ENCODE results near the gene TCF7L2.

TCF7L2 gene

DNA sequence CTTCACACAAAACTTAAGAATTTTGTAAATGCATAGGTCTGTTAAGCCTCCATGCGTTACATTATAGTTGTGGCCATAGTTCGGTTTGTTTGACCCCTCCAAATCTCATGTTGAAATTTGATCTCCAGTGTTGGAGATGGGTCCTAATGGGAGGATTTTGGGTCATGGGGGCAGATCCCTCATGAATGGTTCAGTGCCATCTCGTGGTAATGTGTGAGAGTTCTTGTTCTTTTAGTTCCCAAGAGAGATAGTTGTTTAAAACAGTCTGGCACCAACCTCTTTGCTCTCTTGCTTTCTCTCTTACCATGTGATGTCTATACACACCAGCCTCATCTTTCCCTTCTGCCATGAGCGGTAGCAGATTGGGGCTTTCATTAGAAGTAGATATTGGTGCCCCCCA is 264.3 kb downstream of the TCF7L2 start:
- TF ChIP-seq GABPA (IDR thresholded peaks at IDR 0.05; ENCODE audit: low read depth) (no peak), REST (IDR thresholded peaks at IDR 0.05; ENCODE audit: insufficient replicate concordance, low read depth) (no peak), CTCF (IDR thresholded peaks at IDR 0.05; ENCODE audit: insufficient read depth, low read length) (no peak), SPI1 (IDR thresholded peaks at IDR 0.05; ENCODE audit: borderline replicate concordance, low read depth) (no peak), POLR2AphosphoS5 (IDR thresholded peaks at IDR 0.05; ENCODE audit: low read depth) (no peak)
- Histone ChIP-seq H3K27ac (replicated peaks) (no peak overlapping the region), H3K27me3 (ENCODE audit: insufficient read depth, poor library complexity, severe bottlenecking) (no peaks in the 10 kb centered on the region), H3K4me3 (replicated peaks; ENCODE audit: insufficient read depth, low read length) (no peak overlapping the region)
- no peak for DNase-seq (ENCODE audit: low read depth in 1 of 2, low spot score in 1 of 2)

DNA sequence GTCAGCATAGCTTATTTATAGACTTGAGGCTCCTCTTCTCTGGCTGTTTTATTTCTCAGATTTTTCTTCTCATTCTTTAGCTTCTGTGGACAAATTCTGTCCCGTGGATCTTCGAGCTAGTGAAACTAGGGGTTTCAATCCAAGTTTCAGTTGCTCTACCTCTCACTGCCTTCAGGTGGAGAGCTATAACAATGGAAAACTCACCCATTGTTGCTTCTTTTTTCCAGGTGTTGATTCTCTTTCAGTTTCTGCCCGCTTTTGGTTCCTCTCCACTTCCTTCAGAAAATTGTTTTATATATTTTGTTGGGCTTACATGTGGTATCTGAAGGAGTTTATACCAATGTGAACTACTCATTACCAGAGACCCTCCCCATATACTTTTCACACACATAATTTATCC is 266.1 kb downstream of the TCF7L2 start:
- TF ChIP-seq CTCF (IDR thresholded peaks at IDR 0.05; ENCODE audit: insufficient read depth, low read length), result no peak
- no peak for DNase-seq (ENCODE audit: low read depth in 1 of 2, low spot score in 1 of 2)
- H3K27me3 ChIP-seq (ENCODE audit: insufficient read depth, poor library complexity, severe bottlenecking), result no peaks in the 10 kb centered on the region
- no peak overlapping the region for H3K27ac ChIP-seq (replicated peaks)
- H3K4me3 ChIP-seq (replicated peaks; ENCODE audit: insufficient read depth, low read length), result no peak overlapping the region
